Body of pancreas (tissue), 4 donors: ENCODE measurements around the gene ASCL5.

Experiments
- POLR2A ChIP-seq, 3 donors: fragments of 450-650 bp; IDR thresholded peaks; one replicate each; pipeline ENCODE4 v1.6.1; 2016; ENCODE audit warnings: antibody characterized with exemption in 3 of 3, mild to moderate bottlenecking in 2 of 3
- TF ChIP-seq, protein P1 (sequence below), 7 experiments: fragments of 450-650 bp in 4 of 7; fragments of 200-600 bp in 3 of 7; sonication (generic) in 3 of 7; IDR thresholded peaks; one replicate each; pipeline ENCODE4 v1.5.1; 2016 to 2019; ENCODE audit warnings: antibody characterized with exemption in 7 of 7

DNA sequence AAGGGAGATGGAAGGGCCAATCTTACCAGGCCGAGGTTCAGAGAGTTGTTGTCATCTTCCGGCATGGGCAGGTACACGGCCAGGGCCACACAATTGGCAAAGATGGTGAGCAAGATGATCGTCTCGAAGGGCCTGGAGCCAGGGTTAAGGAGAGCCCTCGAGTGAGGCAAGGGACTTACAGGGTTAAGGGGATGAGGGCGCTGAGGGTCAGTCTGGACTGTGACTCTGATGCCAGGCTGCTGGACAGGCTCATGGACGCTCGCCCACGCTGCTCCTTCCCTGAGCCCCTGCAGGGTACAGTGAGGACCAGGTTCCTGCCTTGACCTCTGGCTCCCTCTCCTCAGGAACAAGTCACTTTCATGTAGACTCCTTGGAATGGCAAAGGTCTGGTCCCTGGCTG is 16.8 kb downstream of the ASCL5 start:
- TF ChIP-seq, protein P1, sequence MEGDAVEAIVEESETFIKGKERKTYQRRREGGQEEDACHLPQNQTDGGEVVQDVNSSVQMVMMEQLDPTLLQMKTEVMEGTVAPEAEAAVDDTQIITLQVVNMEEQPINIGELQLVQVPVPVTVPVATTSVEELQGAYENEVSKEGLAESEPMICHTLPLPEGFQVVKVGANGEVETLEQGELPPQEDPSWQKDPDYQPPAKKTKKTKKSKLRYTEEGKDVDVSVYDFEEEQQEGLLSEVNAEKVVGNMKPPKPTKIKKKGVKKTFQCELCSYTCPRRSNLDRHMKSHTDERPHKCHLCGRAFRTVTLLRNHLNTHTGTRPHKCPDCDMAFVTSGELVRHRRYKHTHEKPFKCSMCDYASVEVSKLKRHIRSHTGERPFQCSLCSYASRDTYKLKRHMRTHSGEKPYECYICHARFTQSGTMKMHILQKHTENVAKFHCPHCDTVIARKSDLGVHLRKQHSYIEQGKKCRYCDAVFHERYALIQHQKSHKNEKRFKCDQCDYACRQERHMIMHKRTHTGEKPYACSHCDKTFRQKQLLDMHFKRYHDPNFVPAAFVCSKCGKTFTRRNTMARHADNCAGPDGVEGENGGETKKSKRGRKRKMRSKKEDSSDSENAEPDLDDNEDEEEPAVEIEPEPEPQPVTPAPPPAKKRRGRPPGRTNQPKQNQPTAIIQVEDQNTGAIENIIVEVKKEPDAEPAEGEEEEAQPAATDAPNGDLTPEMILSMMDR (IDR thresholded peaks at IDR 0.05), result no peak
- TF ChIP-seq POLR2A (IDR thresholded peaks at IDR 0.05), result no peak
